Panc1 (cell line): Measurements from ENCODE around the gene TNNT3. TPM values are rescaled to one million over a fixed set of nuclear protein-coding genes. Genes with fewer than 3 reads are reported as not detected.

ENCODE experiments used
- ATAC-seq: fragments of 200-7000 bp; cut with Tn5 transposase; 2 replicates; pipeline ENCODE4 v1.9.1; 2020; ENCODE audit warnings: mild to moderate bottlenecking, moderate library complexity
- BruUV-seq: library from RNA; stranded (reverse); fragments of 400-500 nt; replicated peaks from 2 replicates; lab custom pipeline; 2021; lab: Mats Ljungman, UMichigan
- CTCF ChIA-PET: fragments of 300-600 bp; sonication (Branson Sonifier 250); formaldehyde crosslinking; loops from one replicate; lab custom pipeline; 2022; ENCODE audit warnings: antibody characterized with exemption; lab: Charles Lee
- POLR2A ChIA-PET: fragments of 300-600 bp; sonication (Branson Sonifier 250); formaldehyde crosslinking; loops from one replicate; lab custom pipeline; 2022; ENCODE audit warnings: antibody characterized with exemption; lab: Charles Lee
- DNase-seq: peaks from one replicate; pipeline ENCODE4 v3.0.0-alpha.2; 2010; ENCODE audit warnings: low read depth, low spot score
- H3K27ac ChIP-seq: 2 replicates; pipeline ENCODE4 v1.5.1; 2011; ENCODE audit warnings: mild to moderate bottlenecking, low read length, inconsistent platforms
- H3K27me3 ChIP-seq: fragments of 200-500 bp; sonication (Bioruptor generic); 2 replicates; pipeline ENCODE4 v1.6.0; 2014; ENCODE audit warnings: low read length, inconsistent platforms; ENCODE audit not compliant: control insufficient read depth, insufficient read depth
- H3K36me3 ChIP-seq: fragments of 200-500 bp; sonication (Bioruptor generic); 2 replicates; pipeline ENCODE4 v1.5.1; 2014; ENCODE audit warnings: inconsistent platforms, mild to moderate bottlenecking, low read length, moderate library complexity; ENCODE audit not compliant: control insufficient read depth, insufficient read depth
- H3K4me1 ChIP-seq: 2 replicates; pipeline ENCODE4 v1.5.1; 2011; ENCODE audit warnings: inconsistent platforms, mild to moderate bottlenecking, low read length, moderate library complexity; ENCODE audit not compliant: control insufficient read depth, insufficient read depth
- H3K4me3 ChIP-seq, 2 experiments: 2 replicates each; pipeline ENCODE4 v1.5.1; 2011 to 2012; ENCODE audit warnings: low read depth in 2 of 2, low read length in 2 of 2, mild to moderate bottlenecking in 2 of 2, inconsistent platforms in 1 of 2, moderate library complexity in 1 of 2
- H3K9me3 ChIP-seq: fragments of 200-500 bp; sonication (Bioruptor generic); 2 replicates; pipeline ENCODE4 v1.5.1; 2014; ENCODE audit warnings: low read depth, mild to moderate bottlenecking, inconsistent platforms, low read length, moderate library complexity; ENCODE audit not compliant: control insufficient read depth, insufficient read depth
- POLR2AphosphoS5 ChIP-seq: IDR thresholded peaks from 2 replicates; pipeline ENCODE4 v1.6.1; 2012; ENCODE audit warnings: mild to moderate bottlenecking, low read depth, low read length, moderate library complexity
- REST ChIP-seq, 2 experiments: IDR thresholded peaks; 2 replicates each; pipeline ENCODE4 v1.6.1; 2011 to 2012; ENCODE audit warnings: low read depth in 2 of 2, control low read depth in 1 of 2, low read length in 1 of 2, mild to moderate bottlenecking in 1 of 2, moderate library complexity in 1 of 2; ENCODE audit not compliant: insufficient read depth in 1 of 2
- SIN3A ChIP-seq: IDR thresholded peaks from 2 replicates; pipeline ENCODE4 v1.6.1; 2012; ENCODE audit warnings: low read depth, mild to moderate bottlenecking, low read length, moderate library complexity, borderline replicate concordance; ENCODE audit not compliant: insufficient read depth
- TCF7L2 ChIP-seq: IDR thresholded peaks from 2 replicates; pipeline ENCODE4 v1.6.1; 2011; ENCODE audit warnings: mild to moderate bottlenecking, low read depth, low read length, inconsistent platforms
- in situ Hi-C: cut with HindIII; loops from 2 replicates; pipeline ENCODE4 v1.10.0; 2016; ENCODE audit warnings: low sequenced_read_pairs, low pct_unique_long_range_greater_than_20kb
- intact Hi-C: fragments of 100-400 bp; cut with micrococcal nuclease; formaldehyde crosslinking; loops from one replicate; pipeline ENCODE4 v1.10.0; 2022; ENCODE audit not compliant: unreplicated experiment
- total RNA-seq: library from RNA; stranded (reverse); gene quantifications from one replicate; pipeline ENCODE4 v1.2.1, GENCODE V29; 2021; ENCODE audit not compliant: unreplicated experiment
- TF ChIP-seq, protein P1 (sequence below): fragments of 450-650 bp; IDR thresholded peaks from 2 replicates; pipeline ENCODE4 v1.5.1; 2017; ENCODE audit warnings: mild to moderate bottlenecking

Gene TNNT3
- total RNA-seq, 1 experiment from 2014 or later, result 0.41 TPM

DNA sequence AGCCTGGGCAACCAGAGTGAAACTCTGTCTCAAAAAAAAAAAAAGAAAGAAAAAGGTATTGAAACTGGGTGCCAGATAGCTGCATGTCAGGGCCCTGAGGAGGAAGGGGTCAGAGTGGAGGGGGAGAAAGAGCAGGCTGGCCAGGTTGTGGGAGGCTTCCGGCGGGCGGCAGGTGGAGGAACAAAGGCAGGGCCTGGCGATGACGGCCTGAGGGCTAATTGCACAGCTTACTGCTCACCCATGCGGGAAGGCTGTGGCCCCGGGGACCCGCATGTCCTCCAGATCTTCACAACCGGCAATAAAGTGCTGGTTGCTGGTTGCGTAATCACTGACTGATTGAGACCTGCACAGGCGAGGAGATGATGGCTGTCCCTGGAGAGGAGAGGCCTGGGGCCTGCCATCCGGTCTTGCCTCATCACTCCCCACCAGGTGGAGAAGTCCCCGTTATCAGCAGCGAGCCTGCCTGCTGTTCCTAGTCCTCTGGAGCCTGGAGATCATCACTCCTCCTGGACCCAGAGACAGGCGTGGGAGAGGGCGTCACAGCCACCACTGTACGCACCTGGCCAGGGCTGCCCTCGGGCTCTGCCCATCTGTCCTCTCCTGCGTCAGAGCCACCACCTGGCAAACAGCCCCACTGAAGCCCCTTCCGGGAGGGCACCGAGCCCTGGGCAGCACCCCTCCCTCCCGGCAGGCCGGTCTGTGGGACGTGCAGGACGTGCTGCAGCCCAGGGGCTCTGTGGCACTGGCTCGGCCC is 59.4 kb downstream of the TNNT3 start:
- DNase-seq, result no peak
- Histone ChIP-seq H3K4me3 (no peak overlapping the region), H3K4me1 (no peaks in the 10 kb centered on the region), H3K27ac (no peak overlapping the region), H3K27me3 (no peaks in the 10 kb centered on the region), H3K36me3 (no peaks in the 10 kb centered on the region), H3K9me3 (no peaks in the 10 kb centered on the region)
- POLR2A ChIA-PET, result no interaction called here
- ATAC-seq, result 0 out of 2 replicates have a peak, but pooled peaks have one; percentile 36
- in situ Hi-C loops, result no loop called here
- no TSS peak for BruUV-seq
- CTCF ChIA-PET, result interaction anchor here (0.5 to 1.1 kb wide), 2 partner anchors 172 to 561 kb away, joined by 3 read pairs; no protein-coding TSS in a partner anchor
- intact Hi-C loops, result no loop called here
- TF ChIP-seq REST (IDR thresholded peaks at IDR 0.05; ENCODE audit: insufficient read depth in 1 of 2, low read depth in 2 of 2, low read length in 1 of 2) (no peak), SIN3A (no peak), POLR2AphosphoS5 (no peak), TCF7L2 (no peak)
- TF ChIP-seq, protein P1, sequence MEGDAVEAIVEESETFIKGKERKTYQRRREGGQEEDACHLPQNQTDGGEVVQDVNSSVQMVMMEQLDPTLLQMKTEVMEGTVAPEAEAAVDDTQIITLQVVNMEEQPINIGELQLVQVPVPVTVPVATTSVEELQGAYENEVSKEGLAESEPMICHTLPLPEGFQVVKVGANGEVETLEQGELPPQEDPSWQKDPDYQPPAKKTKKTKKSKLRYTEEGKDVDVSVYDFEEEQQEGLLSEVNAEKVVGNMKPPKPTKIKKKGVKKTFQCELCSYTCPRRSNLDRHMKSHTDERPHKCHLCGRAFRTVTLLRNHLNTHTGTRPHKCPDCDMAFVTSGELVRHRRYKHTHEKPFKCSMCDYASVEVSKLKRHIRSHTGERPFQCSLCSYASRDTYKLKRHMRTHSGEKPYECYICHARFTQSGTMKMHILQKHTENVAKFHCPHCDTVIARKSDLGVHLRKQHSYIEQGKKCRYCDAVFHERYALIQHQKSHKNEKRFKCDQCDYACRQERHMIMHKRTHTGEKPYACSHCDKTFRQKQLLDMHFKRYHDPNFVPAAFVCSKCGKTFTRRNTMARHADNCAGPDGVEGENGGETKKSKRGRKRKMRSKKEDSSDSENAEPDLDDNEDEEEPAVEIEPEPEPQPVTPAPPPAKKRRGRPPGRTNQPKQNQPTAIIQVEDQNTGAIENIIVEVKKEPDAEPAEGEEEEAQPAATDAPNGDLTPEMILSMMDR, result no peak

- TF ChIP-seq TCF7L2 (no peak), POLR2AphosphoS5 (no peak), REST (IDR thresholded peaks at IDR 0.05; ENCODE audit: insufficient read depth in 1 of 2, low read depth in 2 of 2, low read length in 1 of 2) (no peak), SIN3A (no peak)
- TF ChIP-seq, protein P1, result no peak
- Histone ChIP-seq H3K36me3 (no peaks in the 10 kb centered on the region), H3K27ac (no peak overlapping the region), H3K27me3 (no peaks in the 10 kb centered on the region), H3K4me1 (no peaks in the 10 kb centered on the region), H3K9me3 (no peaks in the 10 kb centered on the region), H3K4me3 (no peak overlapping the region)
- no peak for ATAC-seq
- no TSS peak for BruUV-seq
- in situ Hi-C loops (no loop called here), intact Hi-C loops (no loop called here)
- ChIA-PET POLR2A (interaction anchor here (0.6 kb wide), 1 partner anchor 21 kb away, joined by 3 read pairs; no protein-coding TSS in a partner anchor), CTCF (interaction anchor here (1.2 kb wide), 1 partner anchor 15 kb away, joined by 3 read pairs; no protein-coding TSS in a partner anchor)
- no peak for DNase-seq
Observed at GRCh38 chr11:1979607-1980006, 60.1 kb downstream of the TNNT3 start.
